H1 (cell line): ENCODE measurements around the gene GPN2. TPM values are rescaled to one million over a fixed set of nuclear protein-coding genes. Genes with fewer than 3 reads are reported as not detected.

Source experiments
- CTCF ChIA-PET: fragments of 300-600 bp; sonication (Branson Sonifier 250); formaldehyde crosslinking; loops from one replicate; lab custom pipeline; 2021; ENCODE audit not compliant: partially characterized antibody; lab: Charles Lee
- POLR2A ChIA-PET: fragments of 300-600 bp; sonication (Branson Sonifier 250); formaldehyde crosslinking; loops from one replicate; lab custom pipeline; 2021; ENCODE audit warnings: inconsistent platforms; ENCODE audit not compliant: partially characterized antibody; lab: Charles Lee
- DNase-seq, 2 experiments: peaks; one replicate each; pipeline versions ENCODE4 v3.0.0 to v3.0.0-alpha.2; 2010 to 2022; ENCODE audit warnings: low spot score in 2 of 2, low read depth in 1 of 2, mixed read lengths in 1 of 2
- FAIRE-seq: peaks from 2 replicates; lab custom pipeline; 2011; peaks lifted over from hg19 to GRCh38; lab: Jason Lieb, UNC
- H2AFZ ChIP-seq: 2 replicates; pipeline ENCODE4 v1.8.1; 2012; ENCODE audit warnings: low read length, inconsistent platforms
- H2AK5ac ChIP-seq: 2 replicates; pipeline ENCODE4 v1.6.1; 2013; ENCODE audit warnings: low read depth, low read length
- H2BK120ac ChIP-seq: replicated peaks from 2 replicates; pipeline ENCODE3; 2013; ENCODE audit warnings: low read depth, low read length, inconsistent platforms
- H2BK12ac ChIP-seq: 2 replicates; pipeline ENCODE4 v1.6.1; 2013; ENCODE audit warnings: low read depth, low read length
- H2BK15ac ChIP-seq: 2 replicates; pipeline ENCODE4 v1.6.1; 2013; ENCODE audit warnings: low read length
- H2BK20ac ChIP-seq: 2 replicates; pipeline ENCODE4 v1.6.1; 2013; ENCODE audit warnings: low read length
- H2BK5ac ChIP-seq: 2 replicates; pipeline ENCODE4 v1.6.1; 2013; ENCODE audit warnings: low read depth, low read length
- H3K14ac ChIP-seq: 2 replicates; pipeline ENCODE4 v1.6.1; 2013; ENCODE audit warnings: inconsistent platforms; ENCODE audit not compliant: insufficient read length
- H3K18ac ChIP-seq: 2 replicates; pipeline ENCODE4 v1.6.1; 2013; ENCODE audit warnings: low read length; ENCODE audit errors: extremely low read depth
- H3K23ac ChIP-seq: 2 replicates; pipeline ENCODE4 v1.6.1; 2013; ENCODE audit warnings: inconsistent platforms; ENCODE audit not compliant: insufficient read length
- H3K23me2 ChIP-seq: 2 replicates; pipeline ENCODE4 v1.6.1; 2013; ENCODE audit warnings: low read depth, low read length
- H3K27ac ChIP-seq: 2 replicates; pipeline ENCODE4 v1.6.1; 2011; ENCODE audit warnings: low read depth, low read length, inconsistent platforms
- H3K27me3 ChIP-seq, 4 experiments: replicated peaks in 1 of 4; 1 replicate in 1 of 4; 2 replicates in 3 of 4; pipeline versions ENCODE4 v1.6.1 to v1.8.1; 2011 to 2013; ENCODE audit warnings: low read length in 3 of 4, mild to moderate bottlenecking in 3 of 4, inconsistent platforms in 2 of 4, mixed read lengths in 2 of 4, moderate library complexity in 1 of 4; ENCODE audit not compliant: control insufficient read depth in 3 of 4, insufficient read depth in 3 of 4; ENCODE audit errors: extremely low read depth in 1 of 4
- H3K36me3 ChIP-seq, 4 experiments: 2 replicates each; pipeline versions ENCODE4 v1.6.1 to v1.8.1; 2011 to 2013; ENCODE audit warnings: mild to moderate bottlenecking in 4 of 4, low read length in 3 of 4, moderate library complexity in 2 of 4, control low read depth in 1 of 4, inconsistent platforms in 1 of 4; ENCODE audit not compliant: insufficient read depth in 4 of 4, control insufficient read depth in 2 of 4
- H3K4ac ChIP-seq: replicated peaks from 2 replicates; pipeline ENCODE3; 2013; ENCODE audit warnings: low read length, low read depth, mixed read lengths, inconsistent platforms; ENCODE audit not compliant: insufficient read length
- H3K4me1 ChIP-seq, 4 experiments: replicated peaks in 1 of 4; 1 replicate in 1 of 4; 2 replicates in 3 of 4; pipeline versions ENCODE4 v1.6.1 to v1.8.1; 2011 to 2013; ENCODE audit warnings: low read length in 3 of 4, inconsistent platforms in 2 of 4, mixed read lengths in 1 of 4; ENCODE audit not compliant: insufficient read depth in 4 of 4, control insufficient read depth in 3 of 4
- H3K4me2 ChIP-seq, 2 experiments: 2 replicates each; pipeline versions ENCODE4 v1.6.1 to v1.8.1; 2011 to 2013; ENCODE audit warnings: low read depth in 2 of 2, low read length in 2 of 2, control low read depth in 1 of 2, inconsistent platforms in 1 of 2, mild to moderate bottlenecking in 1 of 2; ENCODE audit not compliant: insufficient read depth in 1 of 2
- H3K4me3 ChIP-seq, 4 experiments: fragments of 200-600, 300-600 bp in 1 of 4; sonication (generic), shearing (Covaris generic), sonication (Bioruptor Twin) in 1 of 4; 2 replicates each; pipeline versions ENCODE4 v1.5.1 to v1.8.1; 2011 to 2016; ENCODE audit warnings: low read length in 4 of 4, low read depth in 3 of 4, control low read depth in 2 of 4, inconsistent platforms in 2 of 4, mild to moderate bottlenecking in 2 of 4, mixed read lengths in 1 of 4, moderate library complexity in 1 of 4; ENCODE audit not compliant: insufficient read depth in 2 of 4; ENCODE audit errors: extremely low read depth in 1 of 4
- H3K56ac ChIP-seq: replicated peaks from 2 replicates; pipeline ENCODE3; 2013; ENCODE audit warnings: low read depth, mild to moderate bottlenecking, mixed read lengths, low read length, inconsistent platforms; ENCODE audit not compliant: insufficient read length
- H3K79me1 ChIP-seq: 2 replicates; pipeline ENCODE4 v1.6.1; 2013; ENCODE audit warnings: low read depth, low read length, control low read depth
- H3K79me2 ChIP-seq, 2 experiments: 2 replicates each; pipeline versions ENCODE4 v1.6.1 to v1.8.1; 2012 to 2013; ENCODE audit warnings: low read length in 2 of 2, mild to moderate bottlenecking in 2 of 2, inconsistent platforms in 1 of 2; ENCODE audit not compliant: insufficient read depth in 2 of 2, control insufficient read depth in 1 of 2
- H3K9ac ChIP-seq, 4 experiments: replicated peaks in 1 of 4; 1 replicate in 1 of 4; 2 replicates in 3 of 4; pipeline versions ENCODE4 v1.6.1 to v1.8.1; 2011 to 2013; ENCODE audit warnings: low read depth in 3 of 4, low read length in 3 of 4, control low read depth in 2 of 4, mild to moderate bottlenecking in 2 of 4, moderate library complexity in 2 of 4, inconsistent platforms in 1 of 4; ENCODE audit errors: extremely low read depth in 1 of 4
- H3K9me3 ChIP-seq, 2 experiments: 2 replicates each; pipeline versions ENCODE4 v1.6.1 to v1.8.1; 2012 to 2013; ENCODE audit warnings: mild to moderate bottlenecking in 2 of 2, moderate library complexity in 2 of 2, control low read depth in 1 of 2, inconsistent platforms in 1 of 2, low read depth in 1 of 2, low read length in 1 of 2, mixed read lengths in 1 of 2; ENCODE audit not compliant: insufficient read depth in 2 of 2
- H4K20me1 ChIP-seq, 2 experiments: replicated peaks in 1 of 2; 2 replicates each; pipeline versions ENCODE3 to v1.8.1; 2011 to 2013; ENCODE audit warnings: inconsistent platforms in 2 of 2, low read length in 2 of 2, mild to moderate bottlenecking in 1 of 2; ENCODE audit not compliant: insufficient read depth in 2 of 2, control insufficient read depth in 1 of 2
- H4K5ac ChIP-seq: 2 replicates; pipeline ENCODE4 v1.6.1; 2013; ENCODE audit warnings: low read length, low read depth, mixed read lengths, inconsistent platforms; ENCODE audit not compliant: insufficient read length
- H4K8ac ChIP-seq: 2 replicates; pipeline ENCODE4 v1.8.0; 2013; ENCODE audit warnings: mild to moderate bottlenecking, moderate library complexity, low read length, inconsistent platforms; ENCODE audit not compliant: insufficient read depth; ENCODE audit errors: extremely low read depth
- H4K91ac ChIP-seq: replicated peaks from 2 replicates; pipeline ENCODE3; 2013; ENCODE audit warnings: low read length, mixed read lengths, inconsistent platforms; ENCODE audit not compliant: insufficient read length
- BACH1 ChIP-seq: IDR thresholded peaks from 2 replicates; pipeline ENCODE4 v1.6.1; 2012; ENCODE audit warnings: low read length, improper control_type of control experiment
- CBX5 ChIP-seq: fragments of 300-800, 300-1000 bp; sonication (generic); IDR thresholded peaks from 2 replicates; pipeline ENCODE4 v1.7.1; 2016; ENCODE audit warnings: antibody characterized with exemption, low read length, low read depth
- CHD1 ChIP-seq: IDR thresholded peaks from 2 replicates; pipeline ENCODE4 v1.6.1; 2012; ENCODE audit warnings: low read depth, low read length, improper control_type of control experiment
- FOSL1 ChIP-seq: IDR thresholded peaks from 2 replicates; pipeline ENCODE4 v1.6.1; 2011; ENCODE audit warnings: mild to moderate bottlenecking, low read depth, low read length, moderate library complexity; ENCODE audit not compliant: insufficient read depth
- GABPA ChIP-seq: IDR thresholded peaks from 2 replicates; pipeline ENCODE4 v1.6.1; 2011; ENCODE audit warnings: mild to moderate bottlenecking, low read length, moderate library complexity, borderline replicate concordance; ENCODE audit not compliant: insufficient read depth
- MAFK ChIP-seq: IDR thresholded peaks from 2 replicates; pipeline ENCODE4 v1.6.1; 2012; ENCODE audit warnings: low read depth, mild to moderate bottlenecking, improper control_type of control experiment, low read length
- PHF8 ChIP-seq: fragments of 200-600 bp; sonication (generic); conservative IDR thresholded peaks from 2 replicates; pipeline ENCODE4 v1.7.1; 2012; ENCODE audit warnings: low read depth, mild to moderate bottlenecking, inconsistent platforms, low read length, moderate library complexity
- POLR2A ChIP-seq, 2 experiments: IDR thresholded peaks; 1 replicate in 1 of 2; 2 replicates in 1 of 2; pipeline ENCODE4 v1.6.1; 2011; ENCODE audit warnings: low read depth in 2 of 2, low read length in 2 of 2, mild to moderate bottlenecking in 2 of 2; ENCODE audit errors: control extremely low read depth in 1 of 2
- RXRA ChIP-seq: IDR thresholded peaks from 2 replicates; pipeline ENCODE4 v1.6.1; 2011; ENCODE audit warnings: low read depth, mild to moderate bottlenecking, low read length, moderate library complexity; ENCODE audit not compliant: insufficient read depth
- ZNF274 ChIP-seq: IDR thresholded peaks from 2 replicates; pipeline ENCODE4 v1.7.0; 2012; ENCODE audit warnings: low read length, borderline replicate concordance; ENCODE audit errors: extremely low read depth
- WGBS, 2 experiments: shearing (Covaris generic) in 1 of 2; methylation state at CpG; one replicate each; pipeline versions ENCODE4 v1.1.6 to v1.1.7; 2013 to 2015; ENCODE audit warnings: low lambda C conversion rate in 2 of 2, mixed read lengths in 2 of 2, inconsistent platforms in 1 of 2, low coverage in 1 of 2, missing lambda C conversion rate in 1 of 2; ENCODE audit not compliant: insufficient replicate concordance in 2 of 2, insufficient coverage in 1 of 2, insufficient read length in 1 of 2; ENCODE audit errors: extremely low coverage in 1 of 2, missing lambda C conversion rate in 1 of 2; 5-methylcytosine and 5-hydroxymethylcytosine counted together
- polyA plus RNA-seq, 7 experiments: library from polyadenylated mRNA; depleted of rRNA in 3 of 7; stranded (reverse) in 5 of 7; unstranded in 2 of 7; fragments of >200 nt in 5 of 7; fragments of 200-250 nt in 2 of 7; gene quantifications; 1 replicate in 5 of 7; 2 replicates in 1 of 7; 4 replicates in 1 of 7; pipeline versions ENCODE4 v1.2.1 to v1.2.3, GENCODE V29; 2011 to 2013; ENCODE audit warnings: missing spikeins in 2 of 7, mixed read lengths in 2 of 7
- total RNA-seq: library from RNA; stranded (reverse); fragmentation: NEBNext Ultra II Directional; extraction: Animal tissue kit (Norgen Biotek cat#: 25700); gene quantifications from 2 replicates; pipeline ENCODE4 v1.2.1, GENCODE V29; 2021

The GPN2 gene
- total and polyA plus RNA-seq, 2 of the 8 experiments (the other 6 are each of a cell fraction or from before 2014, with no cell fraction given) = 27.3 to 36.8 TPM

DNA sequence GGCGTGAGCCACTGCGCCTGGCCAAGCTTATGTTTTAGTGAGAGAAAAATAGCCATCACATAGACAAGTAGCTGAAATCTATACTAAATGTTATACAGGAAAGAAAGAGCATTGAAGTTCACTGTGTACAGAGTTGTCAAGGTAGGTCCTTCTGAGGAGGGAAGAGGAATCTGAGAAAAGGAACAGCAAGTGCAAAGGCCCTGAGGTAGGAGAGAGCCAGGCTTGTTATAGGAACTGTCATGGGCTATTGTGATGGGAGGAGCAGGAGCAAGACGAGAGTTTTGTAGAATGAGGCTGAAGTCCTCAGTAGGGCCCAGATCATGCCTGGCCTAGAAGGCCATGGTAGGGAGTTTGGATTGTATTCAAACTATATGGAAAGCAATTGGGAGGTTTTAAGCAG lies 59.0 kb downstream of the GPN2 start:
- H2AK5ac ChIP-seq = no peak overlapping the region
- POLR2A ChIA-PET = interaction anchor here (1.0 to 1.4 kb wide), 2 partner anchors 10 to 133 kb away, joined by 3 to 4 read pairs; no protein-coding TSS in a partner anchor
- no peak overlapping the region for H3K23ac ChIP-seq

More for the DNA sequence above, 59.0 kb downstream of the GPN2 start:
- CTCF ChIA-PET = interaction anchor here (1.3 to 12.8 kb wide), 6 partner anchors 11 to 293 kb away, joined by 4 to 125 read pairs (median 5); partner anchors contain the start of gene SFN
- Histone ChIP-seq H4K20me1 (peaks cover 9 to 12% of the 10 kb centered on the region in 2 experiments), H3K14ac (no peak overlapping the region), H2AFZ (no peak overlapping the region), H3K79me2 (peaks cover 0 to 11% of the 10 kb centered on the region in 2 experiments; a peak in 1 of 4 replicates), H4K91ac (no peak overlapping the region), H3K4me2 (no peak overlapping the region), H2BK120ac (no peak overlapping the region), H3K23me2 (peaks cover 6% of the 10 kb centered on the region; the same call in 1 of the 2 replicates), H2BK15ac (no peak overlapping the region), H4K5ac (no peak overlapping the region), H3K79me1 (peaks cover 12% of the 10 kb centered on the region), H2BK20ac (no peak overlapping the region), H3K4me3 (no peak overlapping the region), H3K27me3 (no peaks in the 10 kb centered on the region), H4K8ac (no peak overlapping the region), H2BK5ac (no peak overlapping the region), H3K9ac (no peak overlapping the region), H3K27ac (no peak overlapping the region), H3K56ac (no peak overlapping the region), H3K36me3 (peaks cover 0 to 21% (median 10%) of the 10 kb centered on the region in 4 experiments; a peak in 5 of 8 replicates), H3K18ac (no peak overlapping the region), H3K4me1 (peaks cover 4 to 9% (median 5%) of the 10 kb centered on the region in 4 experiments; a peak in 6 of 7 replicates), H3K4ac (no peak overlapping the region), H2BK12ac (no peak overlapping the region), H3K9me3 (no peaks in the 10 kb centered on the region)
- FAIRE-seq (no peak), DNase-seq (no peak)
- WGBS, 2 experiments = 87% methylated on average over 3 of the region's 3 CpGs; no CpG with 5 or more reads in 1 of the 2 experiments
- TF ChIP-seq FOSL1 (no peak), RXRA (no peak), POLR2A (IDR thresholded peaks at IDR 0.05; ENCODE audit: control extremely low read depth in 1 of 2, low read depth in 2 of 2, low read length in 2 of 2) (no peak), GABPA (no peak), CBX5 (no peak), MAFK (no peak), CHD1 (no peak), BACH1 (no peak), ZNF274 (no peak), PHF8 (no peak)
